Measurements from ENCODE around the gene SYMPK. TPM values are rescaled to one million over a fixed set of nuclear protein-coding genes. Genes with fewer than 3 reads are reported as not detected.

Gene SYMPK
- total RNA-seq, result 45.5 and 57.3 TPM in 2 replicates

DNA sequence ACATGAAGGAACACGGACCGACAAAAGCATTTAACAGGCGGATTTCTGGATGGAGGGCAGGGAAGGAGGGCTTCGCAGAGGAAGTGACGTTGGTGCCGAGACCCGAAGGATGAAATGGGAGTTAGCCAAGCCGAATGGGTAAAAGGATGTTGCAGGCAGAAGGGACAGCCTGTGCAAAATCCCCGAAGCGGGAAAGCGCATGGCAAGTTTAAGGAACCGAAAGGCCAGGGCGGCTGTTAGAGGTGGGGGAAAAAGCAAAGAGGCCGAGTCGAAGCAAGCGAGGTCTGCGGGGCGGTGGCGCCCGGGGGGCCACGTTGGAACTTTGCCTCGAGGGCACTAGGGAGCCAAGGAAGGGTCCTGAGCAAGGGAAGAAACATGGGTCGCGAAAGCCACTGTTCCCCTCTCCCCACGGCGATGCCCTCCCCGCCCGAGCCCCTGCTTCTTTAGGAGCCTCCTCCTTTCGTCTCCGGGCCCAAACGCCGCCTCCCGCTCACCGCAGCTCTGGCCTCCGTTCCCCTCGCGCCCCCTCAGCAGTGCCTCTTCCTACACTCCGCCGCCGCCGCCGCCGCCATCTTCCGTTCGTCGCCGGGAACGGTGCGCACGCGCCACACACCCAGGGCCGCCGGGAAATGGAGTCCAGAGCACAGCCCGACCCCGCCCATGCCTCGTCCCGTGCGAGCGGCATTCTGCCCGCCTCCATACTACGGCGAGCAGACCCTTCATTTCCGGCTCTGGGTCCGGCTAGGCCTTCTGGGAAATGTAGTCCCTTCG, at the start of gene SYMPK:
SYMPK (minus strand) TSS at position 584 of the 771 bp plus-strand sequence. CDS start 8,652 bp downstream, outside the sequence.

DNA sequence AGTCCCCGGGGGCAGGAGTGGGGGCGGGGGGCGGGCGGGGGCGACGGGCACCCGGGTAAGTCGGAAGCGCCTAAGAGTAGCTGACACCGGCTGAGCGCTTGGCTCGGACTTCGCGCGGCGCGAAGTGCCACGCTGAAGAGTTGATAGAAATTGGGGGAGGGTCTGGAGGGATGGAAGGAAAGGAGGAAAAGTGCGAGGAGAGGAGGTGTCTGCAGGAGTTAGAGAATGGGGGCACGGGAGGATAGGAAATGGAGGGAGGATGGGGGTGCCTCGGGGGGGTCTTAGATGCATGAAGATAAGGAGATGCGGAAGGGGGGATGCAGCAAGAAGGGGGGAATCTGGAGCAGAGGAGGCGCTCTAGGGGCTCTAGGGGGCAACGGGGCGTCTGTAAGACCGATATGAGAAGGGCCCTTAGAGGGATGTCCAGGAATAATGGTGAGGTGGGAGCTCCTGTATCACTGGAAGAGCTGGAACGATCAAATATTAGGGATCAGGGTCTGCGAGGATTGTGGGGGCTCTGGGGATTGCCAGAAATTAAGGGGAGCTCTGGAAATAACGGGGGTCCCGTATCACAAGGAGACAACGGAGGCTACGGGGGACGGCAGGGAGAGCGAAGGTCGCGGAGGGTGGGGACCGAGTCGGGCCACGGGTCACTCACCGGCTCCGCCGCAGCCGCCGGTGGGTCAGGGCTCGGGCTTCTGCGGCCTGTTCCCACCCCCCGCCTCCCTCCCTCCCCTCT, 39.1 kb upstream of the SYMPK start, which contains the start of gene MYPOP:
MYPOP (minus strand) TSS at position 702 of the 739 bp plus-strand sequence. CDS start 840 bp downstream, outside the sequence.

DNA sequence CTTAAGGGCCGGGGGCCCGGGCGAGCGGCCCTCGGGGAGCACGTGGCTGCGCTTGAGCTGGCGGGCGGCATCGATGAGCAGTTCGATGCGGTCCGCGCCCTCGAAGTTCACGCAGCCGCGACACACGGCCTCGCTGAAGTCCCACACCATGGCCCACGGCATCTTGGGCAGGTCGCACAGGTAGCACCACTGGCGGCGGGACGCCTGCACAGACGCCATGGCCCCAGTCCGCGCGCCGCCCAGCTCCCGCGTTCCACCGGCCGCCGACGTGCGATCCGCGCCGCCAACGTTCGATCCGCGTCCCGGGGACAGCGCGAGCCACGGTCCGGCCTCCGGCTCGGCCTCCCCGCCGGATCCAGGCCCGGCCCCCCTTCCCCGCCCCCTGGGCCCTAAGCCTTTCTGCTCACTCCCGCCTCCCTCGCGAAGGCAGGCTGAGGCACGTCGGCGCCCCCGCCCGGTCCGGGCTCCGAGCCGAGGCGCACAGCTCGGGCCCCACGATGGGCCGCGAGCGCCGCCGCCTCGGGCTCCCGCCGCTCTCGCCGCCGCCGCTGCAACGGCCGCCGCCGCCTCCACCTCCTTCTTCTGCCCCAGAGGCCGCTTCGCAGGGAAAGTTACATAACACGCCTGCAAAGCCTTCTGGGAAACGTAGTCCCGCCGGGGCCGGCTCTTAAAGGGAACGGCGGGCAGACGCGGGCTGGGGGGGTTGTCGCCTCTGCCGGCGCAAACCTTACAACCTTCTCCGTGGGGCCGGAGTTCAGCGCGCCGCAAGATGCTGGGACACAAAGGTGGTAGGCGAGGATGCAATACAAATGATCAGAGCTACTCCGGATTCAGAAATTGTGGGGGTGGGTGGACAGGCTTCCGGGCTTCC, 22.8 kb upstream of the SYMPK start, which contains the start of gene IRF2BP1:
IRF2BP1 (minus strand) TSS at position 586 of the 871 bp plus-strand sequence; CDS start at position 219, 367 bp downstream.

GRCh38 chr19:45863840-45864628, 1.1 kb upstream of the SYMPK start, which contains the start of gene FOXA3:
FOXA3 (plus strand) TSS chr19:45864326; CDS start chr19:45864457, 131 bp downstream.

DNA sequence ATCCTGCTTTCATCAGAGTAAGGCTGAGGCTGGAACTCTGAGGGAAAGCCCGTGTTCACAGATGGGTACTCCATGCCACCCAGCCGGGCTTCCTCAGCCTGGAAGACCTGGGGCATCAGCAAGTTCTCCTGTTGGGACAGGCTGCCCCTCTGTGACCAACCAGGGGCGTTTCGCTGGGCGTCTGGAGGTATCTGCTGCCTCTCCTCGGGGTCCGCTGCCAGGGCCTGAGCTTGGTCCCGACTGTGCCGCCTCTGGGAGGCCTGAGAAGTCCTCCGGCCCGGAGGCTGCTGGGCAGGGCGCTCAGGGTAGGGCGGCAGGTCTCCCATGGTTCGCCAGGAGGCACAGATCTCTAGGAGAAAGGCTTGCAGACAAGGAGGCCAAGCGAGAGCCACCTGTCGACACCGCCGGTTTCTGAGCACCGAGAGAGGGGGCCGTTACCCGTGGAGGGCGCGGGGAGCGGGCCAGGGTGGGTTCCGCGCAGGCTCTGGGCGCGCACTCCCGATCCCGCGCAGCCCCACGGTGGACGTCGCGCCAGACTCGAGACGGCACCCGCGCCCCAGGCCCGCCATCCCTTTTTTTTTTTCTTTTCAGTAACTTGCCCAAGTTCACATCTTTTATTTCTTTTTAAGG, 48.0 kb downstream of the SYMPK start, which contains the start of gene RSPH6A:
RSPH6A (minus strand) TSS at position 458 of the 630 bp plus-strand sequence; CDS start at position 326, 132 bp downstream.

GRCh38 chr19:45792470-45793177, 70.3 kb downstream of the SYMPK start, which contains the start of gene DMWD:
DMWD (minus strand) TSS chr19:45792845; CDS start chr19:45792756, 89 bp downstream.

DNA sequence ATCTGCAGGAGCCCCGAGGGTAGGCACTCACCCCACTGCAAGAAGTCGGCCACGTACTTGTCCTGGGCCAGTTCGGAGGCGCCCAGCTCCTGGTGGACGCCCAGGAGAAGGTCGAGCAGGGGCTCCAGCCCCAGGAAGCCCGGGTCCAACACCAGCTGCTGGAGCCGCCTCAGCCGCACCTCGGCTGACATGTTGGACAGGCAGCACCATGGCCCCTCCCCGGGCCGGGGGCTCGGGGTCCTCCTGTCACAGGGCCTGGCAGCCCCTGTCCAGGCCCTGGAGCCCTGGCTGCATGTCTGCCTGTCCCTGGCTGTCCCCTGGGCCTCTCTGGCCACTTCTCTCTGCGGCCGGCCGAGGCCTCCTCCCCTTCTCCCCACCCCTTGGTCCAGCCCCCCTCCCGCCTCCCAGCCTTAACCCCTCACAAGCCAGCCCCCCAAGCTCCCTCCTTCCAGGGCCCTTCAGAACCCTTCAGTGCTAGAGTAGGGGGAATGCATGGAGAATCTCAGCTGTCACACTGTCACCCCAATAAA, 80.7 kb downstream of the SYMPK start, which contains the start of gene DMPK:
DMPK (minus strand) TSS at position 329 of the 530 bp plus-strand sequence; CDS start at position 191, 138 bp downstream.

DNA sequence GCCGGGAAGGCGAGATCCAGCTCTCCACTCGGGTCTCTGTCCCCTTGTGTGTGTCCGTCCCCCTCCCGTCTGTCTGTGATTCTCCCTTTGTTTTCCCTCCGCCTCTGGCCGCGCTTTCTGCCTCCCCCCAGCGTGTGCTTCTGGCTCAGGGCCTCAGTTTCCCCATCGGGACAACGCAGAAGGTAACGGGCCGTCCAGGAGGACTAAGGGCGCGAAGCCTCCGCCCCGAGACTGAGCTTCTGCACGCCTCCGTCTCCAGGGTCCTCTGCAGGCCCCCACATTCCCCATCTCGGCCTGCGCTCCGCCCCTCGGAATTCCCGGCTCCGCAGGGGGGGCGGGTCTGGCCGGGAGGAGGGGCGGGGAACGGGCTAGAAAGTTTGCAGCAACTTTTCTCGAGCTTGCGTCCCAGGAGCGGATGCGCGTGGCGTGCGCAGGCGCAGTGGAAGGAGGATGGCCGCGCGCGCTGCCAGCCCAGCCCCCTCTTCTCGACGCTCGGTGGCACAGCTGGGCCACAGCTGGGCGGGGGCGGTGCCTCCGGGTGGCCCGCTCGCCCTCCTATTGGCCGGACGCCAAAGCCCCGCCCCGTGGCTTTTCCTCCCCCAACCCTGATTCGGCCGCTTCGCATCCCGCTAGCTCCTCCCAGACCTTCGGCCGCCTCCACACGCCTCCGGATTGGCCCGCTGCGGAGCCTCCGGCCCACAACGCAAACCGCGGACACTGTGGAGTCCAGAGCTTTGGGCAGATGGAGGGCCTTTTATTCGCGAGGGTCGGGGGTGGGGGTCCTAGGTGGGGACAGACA, 93.8 kb downstream of the SYMPK start, which contains the start of gene SIX5:
SIX5 (minus strand) TSS at position 269 of the 799 bp plus-strand sequence. CDS start 408 bp downstream, outside the sequence.

Other genes with a start within 250 kb of the SYMPK start
- 64.1 and 80.8 TPM in 2 replicates for gene EML2, start 223.8 kb downstream of the SYMPK start, total RNA-seq
- gene GIPR, start 194.9 kb downstream of the SYMPK start, total RNA-seq, result 0.43 and 0.52 TPM in 2 replicates
- gene SNRPD2, start 171.2 kb downstream of the SYMPK start, total RNA-seq, result 194 and 211 TPM in 2 replicates
- gene QPCTL, start 170.5 kb downstream of the SYMPK start, total RNA-seq, result 18.1 and 32.5 TPM in 2 replicates
- gene FBXO46, start 132.3 kb downstream of the SYMPK start, total RNA-seq, result 6.4 and 6.5 TPM in 2 replicates
- gene MEIOSIN, start 129.7 kb downstream of the SYMPK start, total RNA-seq, result not detected in 2 replicates
- gene SIX5, start 93.9 kb downstream of the SYMPK start, total RNA-seq, result 9.7 and 14.5 TPM in 2 replicates
- gene DMPK, start 80.7 kb downstream of the SYMPK start, total RNA-seq, result 79.7 and 85.8 TPM in 2 replicates
- 38.6 and 55.9 TPM in 2 replicates for gene DMWD, start 70.3 kb downstream of the SYMPK start, total RNA-seq
- 0.07 TPM in 2 replicates for gene RSPH6A, start 47.8 kb downstream of the SYMPK start, total RNA-seq
- not detected in 2 replicates for gene FOXA3, start 1.2 kb upstream of the SYMPK start, total RNA-seq
- gene IRF2BP1, start 23.0 kb upstream of the SYMPK start, total RNA-seq, result 24.0 and 30.8 TPM in 2 replicates
- gene MYPOP, start 39.5 kb upstream of the SYMPK start, total RNA-seq, result 2.2 and 3.5 TPM in 2 replicates
- gene NANOS2, start 51.6 kb upstream of the SYMPK start, total RNA-seq, result not detected in 2 replicates
- 0.20 and 1.1 TPM in 2 replicates for gene NOVA2, start 110.7 kb upstream of the SYMPK start, total RNA-seq
- 4.5 and 5.9 TPM in 2 replicates for gene CCDC61, start 132.3 kb upstream of the SYMPK start, total RNA-seq
- gene PGLYRP1, start 159.9 kb upstream of the SYMPK start, total RNA-seq, result not detected in 2 replicates
- gene IGFL4, start 177.9 kb upstream of the SYMPK start, total RNA-seq, result 0.13 TPM in 1 of 2 replicates, not detected in the other

Measured in smooth muscle cell of the pulmonary artery (primary cell).